ENCODE data around the gene TIMP3.

Gene TIMP3

DNA sequence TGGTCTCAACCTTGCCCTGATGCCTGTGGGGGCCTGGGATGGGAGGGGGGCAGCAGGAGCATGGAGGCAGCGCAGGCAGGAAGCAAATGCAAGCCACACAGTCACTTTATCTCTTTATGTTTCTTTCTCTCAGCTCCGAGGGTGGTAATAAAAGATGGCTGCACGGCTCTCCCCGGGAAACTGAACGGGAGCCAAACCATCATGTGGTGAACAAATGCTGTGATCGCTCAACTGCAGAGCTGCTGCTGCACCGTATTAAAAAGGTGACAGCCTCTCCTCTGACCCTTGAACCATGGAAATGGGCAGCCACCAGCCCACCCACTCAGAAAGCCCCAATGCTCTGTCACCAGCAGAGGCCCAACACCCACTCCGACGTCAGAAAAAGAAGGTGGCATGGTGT is 110.0 kb downstream of the TIMP3 start:
- Histone ChIP-seq H3K36me3 (ENCODE audit: low read depth) (no peaks in the 10 kb centered on the region), H3K27ac (ENCODE audit: poor library complexity, severe bottlenecking) (no peak overlapping the region), H3K27me3 (ENCODE audit: insufficient read depth, poor library complexity, severe bottlenecking) (no peaks in the 10 kb centered on the region), H3K9me3 (ENCODE audit: severe bottlenecking) (no peaks in the 10 kb centered on the region), H3K4me3 (ENCODE audit: severe bottlenecking) (no peak overlapping the region), H3K4me1 (ENCODE audit: insufficient read depth, poor library complexity, severe bottlenecking) (no peaks in the 10 kb centered on the region)
- no peak for ATAC-seq (ENCODE audit: low read depth)
- TF ChIP-seq, protein P1, sequence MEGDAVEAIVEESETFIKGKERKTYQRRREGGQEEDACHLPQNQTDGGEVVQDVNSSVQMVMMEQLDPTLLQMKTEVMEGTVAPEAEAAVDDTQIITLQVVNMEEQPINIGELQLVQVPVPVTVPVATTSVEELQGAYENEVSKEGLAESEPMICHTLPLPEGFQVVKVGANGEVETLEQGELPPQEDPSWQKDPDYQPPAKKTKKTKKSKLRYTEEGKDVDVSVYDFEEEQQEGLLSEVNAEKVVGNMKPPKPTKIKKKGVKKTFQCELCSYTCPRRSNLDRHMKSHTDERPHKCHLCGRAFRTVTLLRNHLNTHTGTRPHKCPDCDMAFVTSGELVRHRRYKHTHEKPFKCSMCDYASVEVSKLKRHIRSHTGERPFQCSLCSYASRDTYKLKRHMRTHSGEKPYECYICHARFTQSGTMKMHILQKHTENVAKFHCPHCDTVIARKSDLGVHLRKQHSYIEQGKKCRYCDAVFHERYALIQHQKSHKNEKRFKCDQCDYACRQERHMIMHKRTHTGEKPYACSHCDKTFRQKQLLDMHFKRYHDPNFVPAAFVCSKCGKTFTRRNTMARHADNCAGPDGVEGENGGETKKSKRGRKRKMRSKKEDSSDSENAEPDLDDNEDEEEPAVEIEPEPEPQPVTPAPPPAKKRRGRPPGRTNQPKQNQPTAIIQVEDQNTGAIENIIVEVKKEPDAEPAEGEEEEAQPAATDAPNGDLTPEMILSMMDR (IDR thresholded peaks at IDR 0.05; ENCODE audit: poor library complexity, severe bottlenecking) = no peak
- no peak for DNase-seq (ENCODE audit: low spot score)

Measured in RWPE2 (cell line).